Neural progenitor cell (in vitro differentiated cells): ENCODE data around the gene MRPL24. TPM values are rescaled to one million over a fixed set of nuclear protein-coding genes. Genes with fewer than 3 reads are reported as not detected.

ENCODE experiments used
- DNase-seq: peaks from one replicate; pipeline ENCODE4 v3.0.0-alpha.2; 2016; ENCODE audit warnings: low spot score
- H2AFZ ChIP-seq: fragments of 200-600 bp; sonication (generic); replicated peaks from 2 replicates; pipeline ENCODE4 v1.6.1; 2016; ENCODE audit warnings: antibody characterized with exemption
- H3F3A ChIP-seq: fragments of 200-600 bp; sonication (generic); 2 replicates; pipeline ENCODE4 v1.6.1; 2016; ENCODE audit warnings: antibody characterized with exemption, low read depth
- H3K27ac ChIP-seq: fragments of 200-600 bp; sonication (generic); 2 replicates; pipeline ENCODE4 v1.5.1; 2016; ENCODE audit warnings: mild to moderate bottlenecking
- H3K27me3 ChIP-seq: fragments of 200-600 bp; sonication (generic); 2 replicates; pipeline ENCODE4 v1.6.1; 2016; ENCODE audit warnings: mild to moderate bottlenecking, moderate library complexity
- H3K36me3 ChIP-seq: fragments of 200-600 bp; sonication (generic); 2 replicates; pipeline ENCODE4 v1.5.1; 2016
- H3K4me1 ChIP-seq: fragments of 200-600 bp; sonication (generic); 2 replicates; pipeline ENCODE4 v1.6.1; 2016; ENCODE audit warnings: mixed run types
- H3K4me2 ChIP-seq: fragments of 200-600 bp; sonication (generic); 2 replicates; pipeline ENCODE4 v1.6.1; 2016
- H3K4me3 ChIP-seq: fragments of 200-600 bp; sonication (generic); 2 replicates; pipeline ENCODE4 v1.5.1; 2016
- H3K79me2 ChIP-seq: fragments of 200-600 bp; sonication (generic); 2 replicates; pipeline ENCODE4 v1.6.1; 2016; ENCODE audit warnings: low read depth
- H3K9ac ChIP-seq: fragments of 200-600 bp; sonication (generic); 2 replicates; pipeline ENCODE4 v1.6.1; 2016
- H3K9me3 ChIP-seq: fragments of 200-600 bp; sonication (generic); 2 replicates; pipeline ENCODE4 v1.5.1; 2016; ENCODE audit warnings: low read depth
- H4K20me1 ChIP-seq: fragments of 200-600 bp; sonication (generic); 2 replicates; pipeline ENCODE4 v1.6.1; 2016; ENCODE audit warnings: low read depth
- H3K27ac Mint-ChIP-seq: 3 replicates; pipeline ENCODE4 v1.8.0; 2021; ENCODE audit warnings: mixed read lengths
- H3K27me3 Mint-ChIP-seq: 2 replicates; pipeline ENCODE4 v1.8.0; 2022; ENCODE audit warnings: low read depth, mild to moderate bottlenecking, inconsistent platforms, moderate library complexity, mixed read lengths; ENCODE audit not compliant: insufficient read depth
- H3K36me3 Mint-ChIP-seq: 3 replicates; pipeline ENCODE4 v1.8.0; 2021; ENCODE audit warnings: mixed read lengths
- H3K4me1 Mint-ChIP-seq: 3 replicates; pipeline ENCODE4 v1.8.0; 2021; ENCODE audit warnings: mixed read lengths
- H3K4me3 Mint-ChIP-seq: 3 replicates; pipeline ENCODE4 v1.8.0; 2021; ENCODE audit warnings: mild to moderate bottlenecking, moderate library complexity, mixed read lengths
- H3K9me3 Mint-ChIP-seq: 3 replicates; pipeline ENCODE4 v1.8.0; 2020; ENCODE audit warnings: mixed read lengths
- CTCF ChIP-seq: fragments of 200-600 bp; sonication (generic); IDR thresholded peaks from 2 replicates; pipeline ENCODE4 v1.5.1; 2017; ENCODE audit warnings: antibody characterized with exemption, mild to moderate bottlenecking
- EZH2 ChIP-seq: fragments of 200-600 bp; sonication (generic); IDR thresholded peaks from 2 replicates; pipeline ENCODE4 v1.6.1; 2017; ENCODE audit warnings: antibody characterized with exemption, mild to moderate bottlenecking, moderate library complexity
- EZH2phosphoT487 ChIP-seq: fragments of 200-600 bp; sonication (generic); IDR thresholded peaks from 2 replicates; pipeline ENCODE4 v1.6.1; 2017; ENCODE audit warnings: antibody characterized with exemption
- total RNA-seq: library from RNA; depleted of rRNA; stranded (reverse); fragments of >200 nt; gene quantifications from 2 replicates; pipeline ENCODE4 v1.2.3, GENCODE V29; 2015; ENCODE audit warnings: low replicate concordance

Gene MRPL24
- total RNA-seq, 1 donor from 2014 or later, result 21.4 TPM

GRCh38 chr1:156721131-156721530 is 19.8 kb downstream of the MRPL24 start:
- H3K27ac Mint-ChIP-seq, result no peak overlapping the region
- H4K20me1 ChIP-seq, result peaks cover 30% of the 10 kb centered on the region
- peaks cover 36% of the 10 kb centered on the region for H3K79me2 ChIP-seq
- H3K9me3 ChIP-seq, result no peaks in the 10 kb centered on the region
- no peak overlapping the region for H3K4me3 Mint-ChIP-seq
- peaks cover 9% of the 10 kb centered on the region for H3K4me1 Mint-ChIP-seq
- peaks cover 8% of the 10 kb centered on the region for H3K4me1 ChIP-seq
- H3K9me3 Mint-ChIP-seq, result no peaks in the 10 kb centered on the region
- H3K27me3 ChIP-seq, result no peaks in the 10 kb centered on the region
- H3K36me3 ChIP-seq, result no peaks in the 10 kb centered on the region
- DNase-seq, result no peak
- peaks cover 30% of the 10 kb centered on the region for H3K36me3 Mint-ChIP-seq
- H3F3A ChIP-seq, result peaks cover 8% of the 10 kb centered on the region
- peaks cover 2% of the 10 kb centered on the region for H3K27me3 Mint-ChIP-seq
- TF ChIP-seq EZH2phosphoT487 (no peak), EZH2 (no peak), CTCF (no peak)
- H3K4me3 ChIP-seq, result no peak overlapping the region
- H3K27ac ChIP-seq, result no peak overlapping the region
- no peak overlapping the region for H3K9ac ChIP-seq
- no peak overlapping the region for H3K4me2 ChIP-seq
- H2AFZ ChIP-seq, result no peak overlapping the region

- no peak overlapping the region for H3K4me2 ChIP-seq
- H3K9me3 ChIP-seq, result no peaks in the 10 kb centered on the region
- Mint-ChIP-seq H3K27ac (no peak overlapping the region), H3K9me3 (no peaks in the 10 kb centered on the region), H3K4me1 (peaks cover 12% of the 10 kb centered on the region), H3K27me3 (peaks cover 2% of the 10 kb centered on the region), H3K4me3 (no peak overlapping the region), H3K36me3 (peaks cover 23% of the 10 kb centered on the region)
- H3K27ac ChIP-seq, result no peak overlapping the region
- H2AFZ ChIP-seq, result no peak overlapping the region
- TF ChIP-seq CTCF (no peak), EZH2phosphoT487 (no peak), EZH2 (no peak)
- DNase-seq, result no peak
- H3K27me3 ChIP-seq, result no peaks in the 10 kb centered on the region
- no peak overlapping the region for H3K9ac ChIP-seq
- no peak overlapping the region for H3K4me3 ChIP-seq
- H3K4me1 ChIP-seq, result no peaks in the 10 kb centered on the region
- peaks cover 7% of the 10 kb centered on the region for H4K20me1 ChIP-seq
- H3F3A ChIP-seq, result peaks cover 10% of the 10 kb centered on the region
- no peaks in the 10 kb centered on the region for H3K79me2 ChIP-seq
- no peaks in the 10 kb centered on the region for H3K36me3 ChIP-seq
These were observed 23.5 kb downstream of the MRPL24 start for GRCh38 chr1:156717351-156717750.

GRCh38 chr1:156714830-156715229 is 26.1 kb downstream of the MRPL24 start:
- Histone ChIP-seq H3K9ac (no peak overlapping the region), H3K27ac (no peak overlapping the region), H3K36me3 (no peaks in the 10 kb centered on the region), H3K4me2 (no peak overlapping the region), H3K4me1 (peaks cover 18% of the 10 kb centered on the region), H3K4me3 (no peak overlapping the region), H3K79me2 (no peaks in the 10 kb centered on the region), H2AFZ (no peak overlapping the region), H3K27me3 (no peaks in the 10 kb centered on the region), H3F3A (peaks cover 33% of the 10 kb centered on the region), H4K20me1 (no peaks in the 10 kb centered on the region), H3K9me3 (no peaks in the 10 kb centered on the region)
- Mint-ChIP-seq H3K36me3 (peaks cover 18% of the 10 kb centered on the region), H3K4me1 (peaks cover 33% of the 10 kb centered on the region), H3K9me3 (no peaks in the 10 kb centered on the region), H3K27me3 (peaks cover 10% of the 10 kb centered on the region), H3K4me3 (no peak overlapping the region), H3K27ac (no peak overlapping the region)
- no peak for DNase-seq
- TF ChIP-seq EZH2phosphoT487, result no peak

- no peak for TF ChIP-seq CTCF
- TF ChIP-seq EZH2phosphoT487, result no peak
- TF ChIP-seq EZH2, result no peak
- Histone ChIP-seq H3K79me2 (no peaks in the 10 kb centered on the region), H3K27ac (no peak overlapping the region), H2AFZ (no peak overlapping the region), H4K20me1 (no peaks in the 10 kb centered on the region), H3K4me2 (no peak overlapping the region), H3K9ac (no peak overlapping the region), H3K36me3 (no peaks in the 10 kb centered on the region), H3K9me3 (no peaks in the 10 kb centered on the region), H3K27me3 (no peaks in the 10 kb centered on the region), H3F3A (peaks cover 50% of the 10 kb centered on the region), H3K4me1 (peaks cover 40% of the 10 kb centered on the region), H3K4me3 (no peak overlapping the region)
- no peak overlapping the region for H3K4me3 Mint-ChIP-seq
- H3K36me3 Mint-ChIP-seq, result peaks cover 16% of the 10 kb centered on the region
- peaks cover 16% of the 10 kb centered on the region for H3K27me3 Mint-ChIP-seq
- DNase-seq, result no peak
- H3K4me1 Mint-ChIP-seq, result peaks cover 55% of the 10 kb centered on the region
- no peak overlapping the region for H3K27ac Mint-ChIP-seq
- H3K9me3 Mint-ChIP-seq, result no peaks in the 10 kb centered on the region
These were observed 28.3 kb downstream of the MRPL24 start for GRCh38 chr1:156712626-156713025.
